SK-N-SH (cell line): ENCODE measurements around the gene ADD2.

Source experiments
- CTCF ChIP-seq: fragments of 200-600 bp; sonication (generic); IDR thresholded peaks from 2 replicates; pipeline ENCODE4 v1.6.1; 2017; ENCODE audit warnings: antibody characterized with exemption, mild to moderate bottlenecking, moderate library complexity
- ELF1 ChIP-seq: IDR thresholded peaks from 2 replicates; pipeline ENCODE4 v1.4.0; 2012
- EZH2phosphoT487 ChIP-seq: fragments of 200-600 bp; sonication (generic); IDR thresholded peaks from 2 replicates; pipeline ENCODE4 v1.6.1; 2017; ENCODE audit warnings: low read depth, mixed run types, mild to moderate bottlenecking, antibody characterized with exemption, moderate library complexity, borderline replicate concordance
- GATA2 ChIP-seq: sonication (generic); formaldehyde crosslinking; IDR thresholded peaks from 2 replicates; pipeline ENCODE4 v1.5.0; 2020; ENCODE audit warnings: mild to moderate bottlenecking, missing genetic modification reagents
- JUND ChIP-seq: IDR thresholded peaks from 2 replicates; pipeline ENCODE4 v1.4.0; 2012
- RAD21 ChIP-seq: IDR thresholded peaks from 2 replicates; pipeline ENCODE4 v1.6.1; 2012; ENCODE audit warnings: mild to moderate bottlenecking, low read length
- SMC3 ChIP-seq: IDR thresholded peaks from 2 replicates; pipeline ENCODE4 v1.6.1; 2012; ENCODE audit warnings: low read depth, low read length, improper control_type of control experiment
- YY1 ChIP-seq: IDR thresholded peaks from 2 replicates; pipeline ENCODE4 v1.4.0; 2012; ENCODE audit warnings: low read depth, mild to moderate bottlenecking

- TF ChIP-seq CTCF = no peak
- no peak for TF ChIP-seq JUND
- no peak for TF ChIP-seq SMC3
- TF ChIP-seq RAD21 = no peak
- TF ChIP-seq YY1 = no peak
- no peak for TF ChIP-seq EZH2phosphoT487
- no peak for TF ChIP-seq ELF1
- no peak for TF ChIP-seq GATA2
Observed at GRCh38 chr2:70673041-70673647, 94.9 kb downstream of the ADD2 start.
